NT2/D1 (cell line): ENCODE results near the gene CLEC18C.
"Not testable (repeated sequence)": the region's sequence is repeated elsewhere in the genome, so short reads cannot be mapped to it uniquely, and the experiment has no call there.

Source experiments
- DNase-seq: peaks from one replicate; pipeline ENCODE4 v3.0.0-alpha.2; 2011; ENCODE audit warnings: low read depth, low spot score
- H3K27me3 ChIP-seq: 2 replicates; pipeline ENCODE4 v1.6.0; 2011; ENCODE audit warnings: mild to moderate bottlenecking; ENCODE audit not compliant: insufficient read length, insufficient read depth
- H3K36me3 ChIP-seq: 2 replicates; pipeline ENCODE4 v1.6.1; 2011; ENCODE audit warnings: mild to moderate bottlenecking, low read length, mixed read lengths; ENCODE audit not compliant: insufficient read depth, insufficient read length
- H3K4me1 ChIP-seq: 2 replicates; pipeline ENCODE4 v1.5.1; 2011; ENCODE audit not compliant: insufficient read depth, insufficient read length
- H3K4me3 ChIP-seq: 2 replicates; pipeline ENCODE4 v1.5.1; 2011; ENCODE audit warnings: low read depth; ENCODE audit not compliant: insufficient read length
- H3K9ac ChIP-seq: 2 replicates; pipeline ENCODE4 v1.6.0; 2011; ENCODE audit warnings: low read depth; ENCODE audit not compliant: insufficient read length
- H3K9me3 ChIP-seq: 2 replicates; pipeline ENCODE4 v1.5.1; 2011; ENCODE audit warnings: mild to moderate bottlenecking, low read length; ENCODE audit not compliant: insufficient read depth
- SUZ12 ChIP-seq: IDR thresholded peaks from 2 replicates; pipeline ENCODE4 v1.6.1; 2011; ENCODE audit not compliant: insufficient read length, insufficient read depth; ENCODE audit errors: extremely low read depth
- YY1 ChIP-seq: IDR thresholded peaks from 2 replicates; pipeline ENCODE4 v1.6.1; 2011; ENCODE audit not compliant: insufficient read length, insufficient read depth
- ZNF274 ChIP-seq: IDR thresholded peaks from 2 replicates; pipeline ENCODE4 v1.6.1; 2011; ENCODE audit warnings: mild to moderate bottlenecking, low read depth, low read length

Gene CLEC18C

GRCh38 chr16:70158261-70158939 lies 15.2 kb upstream of the CLEC18C start:
- H3K36me3 ChIP-seq = peaks cover 94% of the 10 kb centered on the region
- TF ChIP-seq YY1 = no peak
- no peak for TF ChIP-seq ZNF274
- TF ChIP-seq SUZ12 = no peak
- DNase-seq = no peak

GRCh38 chr16:70159355-70160348 lies 13.9 kb upstream of the CLEC18C start:
- TF ChIP-seq ZNF274 (no peak), YY1 (no peak), SUZ12 (no peak)
- Histone ChIP-seq H3K36me3 (peaks cover 82% of the 10 kb centered on the region), H3K9me3 (no peaks in the 10 kb centered on the region), H3K4me3 (no peak overlapping the region), H3K27me3 (no peaks in the 10 kb centered on the region), H3K4me1 (peaks cover 10% of the 10 kb centered on the region), H3K9ac (no peak overlapping the region)
- no peak for DNase-seq

More at GRCh38 chr16:70158261-70158939, 15.2 kb upstream of the CLEC18C start:
- no peak overlapping the region for H3K9ac ChIP-seq
- no peaks in the 10 kb centered on the region for H3K9me3 ChIP-seq
- no peak overlapping the region for H3K4me3 ChIP-seq
- H3K27me3 ChIP-seq = no peaks in the 10 kb centered on the region
- peaks cover 8% of the 10 kb centered on the region for H3K4me1 ChIP-seq

GRCh38 chr16:70160388-70160787 lies 13.2 kb upstream of the CLEC18C start:
- Histone ChIP-seq H3K36me3 (peaks cover 75% of the 10 kb centered on the region), H3K9me3 (no peaks in the 10 kb centered on the region), H3K27me3 (no peaks in the 10 kb centered on the region), H3K4me3 (no peak overlapping the region), H3K4me1 (peaks cover 10% of the 10 kb centered on the region), H3K9ac (no peak overlapping the region)
- no peak for TF ChIP-seq ZNF274
- TF ChIP-seq YY1 = no peak
- TF ChIP-seq SUZ12 = no peak
- no peak for DNase-seq

GRCh38 chr16:70160821-70161220 lies 12.8 kb upstream of the CLEC18C start:
- H3K27me3 ChIP-seq = no peaks in the 10 kb centered on the region
- H3K4me1 ChIP-seq = peaks cover 10% of the 10 kb centered on the region
- H3K9ac ChIP-seq = no peak overlapping the region
- no peaks in the 10 kb centered on the region for H3K9me3 ChIP-seq
- H3K36me3 ChIP-seq = peaks cover 71% of the 10 kb centered on the region
- no peak overlapping the region for H3K4me3 ChIP-seq
- TF ChIP-seq SUZ12 = no peak
- no peak for TF ChIP-seq YY1
- TF ChIP-seq ZNF274 = no peak
- DNase-seq = no peak

GRCh38 chr16:70161350-70161749 lies 12.2 kb upstream of the CLEC18C start:
- Histone ChIP-seq H3K9me3 (no peaks in the 10 kb centered on the region), H3K9ac (no peak overlapping the region), H3K36me3 (peaks cover 65% of the 10 kb centered on the region), H3K4me3 (no peak overlapping the region), H3K4me1 (peaks cover 10% of the 10 kb centered on the region), H3K27me3 (no peaks in the 10 kb centered on the region)
- DNase-seq = no peak
- TF ChIP-seq SUZ12 (no peak), ZNF274 (no peak)

- H3K9me3 ChIP-seq = no peaks in the 10 kb centered on the region
- DNase-seq = no peak
- TF ChIP-seq ZNF274 = no peak
- no peak for TF ChIP-seq SUZ12
- TF ChIP-seq YY1 = no peak
- H3K27me3 ChIP-seq = no peaks in the 10 kb centered on the region
- peaks cover 10% of the 10 kb centered on the region for H3K4me1 ChIP-seq
- no peak overlapping the region for H3K9ac ChIP-seq
- H3K36me3 ChIP-seq = peaks cover 58% of the 10 kb centered on the region
- no peak overlapping the region for H3K4me3 ChIP-seq
Measured at GRCh38 chr16:70162041-70162451, 11.5 kb upstream of the CLEC18C start.

- no peak overlapping the region for H3K9ac ChIP-seq
Measured at GRCh38 chr16:70163596-70163995, 10.0 kb upstream of the CLEC18C start.

GRCh38 chr16:70166688-70167087 lies 6.9 kb upstream of the CLEC18C start:
- peaks cover 12% of the 10 kb centered on the region for H3K36me3 ChIP-seq
- H3K4me1 ChIP-seq, H3K4me3 ChIP-seq, H3K9ac ChIP-seq, DNase-seq, H3K27me3 ChIP-seq, H3K9me3 ChIP-seq: not testable (repeated sequence)

More at GRCh38 chr16:70163596-70163995, 10.0 kb upstream of the CLEC18C start:
- Histone ChIP-seq H3K4me3 (no peak overlapping the region), H3K4me1 (peaks cover 10% of the 10 kb centered on the region), H3K9me3 (no peaks in the 10 kb centered on the region), H3K27me3 (no peaks in the 10 kb centered on the region), H3K36me3 (peaks cover 43% of the 10 kb centered on the region)
- no peak for DNase-seq
- TF ChIP-seq YY1 (no peak), ZNF274 (no peak), SUZ12 (no peak)

GRCh38 chr16:70173916-70174315 lies 329 bp downstream of the CLEC18C start:
- H3K36me3 ChIP-seq, H3K9me3 ChIP-seq, H3K4me3 ChIP-seq, H3K4me1 ChIP-seq, H3K9ac ChIP-seq, H3K27me3 ChIP-seq, DNase-seq: not testable (repeated sequence)

- H3K27me3 ChIP-seq, H3K4me1 ChIP-seq, H3K9me3 ChIP-seq, DNase-seq, H3K9ac ChIP-seq, H3K36me3 ChIP-seq, H3K4me3 ChIP-seq: not testable (repeated sequence)
Measured at GRCh38 chr16:70174387-70174932, 873 bp downstream of the CLEC18C start.
